ENCODE results near the gene MAML2.

MAML2 gene

DNA sequence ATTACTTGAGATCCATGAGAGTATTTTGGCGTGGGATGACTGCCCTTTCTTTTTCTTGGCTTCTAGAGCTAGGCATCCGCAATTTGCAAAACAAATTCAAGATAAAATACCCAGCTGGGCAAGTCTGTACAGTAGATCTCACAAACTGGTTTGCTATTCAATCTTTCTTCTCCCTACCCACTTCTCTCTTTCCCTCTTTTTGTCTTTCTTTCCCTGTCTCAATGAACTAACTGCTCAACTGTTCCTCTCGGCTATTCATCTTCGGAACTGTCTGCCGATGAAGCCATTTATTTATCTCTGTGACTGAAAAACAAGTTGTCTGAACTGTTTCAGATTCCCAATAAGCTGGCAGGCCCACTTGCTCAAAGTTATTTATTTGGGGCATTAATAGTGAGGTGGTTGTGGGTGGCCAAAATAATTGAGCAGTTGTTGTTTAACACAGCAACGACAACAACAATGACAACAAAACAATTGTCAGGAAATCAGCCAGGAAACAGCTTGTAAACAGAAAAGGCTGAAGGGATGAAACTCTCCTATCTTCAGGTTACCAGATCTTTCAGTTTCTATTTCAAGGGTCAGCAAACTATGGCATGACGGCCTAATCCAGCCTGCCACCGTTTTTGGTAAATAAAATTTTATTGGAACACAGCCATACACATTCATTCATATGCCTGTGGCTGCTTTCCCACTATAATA is 343.1 kb downstream of the MAML2 start:
- TF ChIP-seq, protein P1, sequence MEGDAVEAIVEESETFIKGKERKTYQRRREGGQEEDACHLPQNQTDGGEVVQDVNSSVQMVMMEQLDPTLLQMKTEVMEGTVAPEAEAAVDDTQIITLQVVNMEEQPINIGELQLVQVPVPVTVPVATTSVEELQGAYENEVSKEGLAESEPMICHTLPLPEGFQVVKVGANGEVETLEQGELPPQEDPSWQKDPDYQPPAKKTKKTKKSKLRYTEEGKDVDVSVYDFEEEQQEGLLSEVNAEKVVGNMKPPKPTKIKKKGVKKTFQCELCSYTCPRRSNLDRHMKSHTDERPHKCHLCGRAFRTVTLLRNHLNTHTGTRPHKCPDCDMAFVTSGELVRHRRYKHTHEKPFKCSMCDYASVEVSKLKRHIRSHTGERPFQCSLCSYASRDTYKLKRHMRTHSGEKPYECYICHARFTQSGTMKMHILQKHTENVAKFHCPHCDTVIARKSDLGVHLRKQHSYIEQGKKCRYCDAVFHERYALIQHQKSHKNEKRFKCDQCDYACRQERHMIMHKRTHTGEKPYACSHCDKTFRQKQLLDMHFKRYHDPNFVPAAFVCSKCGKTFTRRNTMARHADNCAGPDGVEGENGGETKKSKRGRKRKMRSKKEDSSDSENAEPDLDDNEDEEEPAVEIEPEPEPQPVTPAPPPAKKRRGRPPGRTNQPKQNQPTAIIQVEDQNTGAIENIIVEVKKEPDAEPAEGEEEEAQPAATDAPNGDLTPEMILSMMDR (conservative IDR thresholded peaks at IDR 0.05), result no peak
- no peak overlapping the region for H3K27ac ChIP-seq

DNA sequence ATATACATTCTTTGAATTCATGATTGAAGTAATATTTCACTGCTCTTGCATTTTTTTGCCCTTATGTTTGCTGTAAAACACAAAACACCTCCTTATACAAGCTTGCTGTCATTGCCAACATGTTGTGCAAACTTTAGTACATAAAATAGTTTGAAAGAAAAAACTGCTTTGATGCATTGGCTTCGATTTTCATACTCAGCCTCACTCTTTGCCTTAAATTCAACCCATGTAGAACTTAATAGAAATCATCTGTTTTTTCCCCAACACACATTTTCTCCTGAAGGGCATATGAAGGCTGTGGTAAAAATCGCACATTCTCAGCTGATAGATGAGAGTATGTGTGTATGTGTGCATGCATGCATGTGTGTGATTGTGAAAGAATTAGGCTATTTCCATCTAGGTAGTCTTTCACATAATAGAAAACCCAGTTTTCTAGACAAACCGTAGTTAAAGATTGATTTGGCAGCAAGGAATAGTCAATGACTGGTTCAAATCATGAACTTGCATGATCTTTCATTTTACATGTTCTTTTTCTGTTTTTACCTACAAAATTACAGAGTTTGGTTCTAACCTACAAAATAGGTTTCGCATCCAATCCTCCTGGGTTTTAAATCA is 346.3 kb downstream of the MAML2 start:
- TF ChIP-seq, protein P1 (conservative IDR thresholded peaks at IDR 0.05), result no peak
- no peak overlapping the region for H3K27ac ChIP-seq

- TF ChIP-seq, protein P1 (conservative IDR thresholded peaks at IDR 0.05), result no peak
- H3K27ac ChIP-seq, result no peak overlapping the region
Observed at GRCh38 chr11:95994329-95994728, 348.7 kb downstream of the MAML2 start.

- TF ChIP-seq, protein P1 (conservative IDR thresholded peaks at IDR 0.05), result no peak
- no peak overlapping the region for H3K27ac ChIP-seq
Observed at GRCh38 chr11:95993438-95994298, 349.3 kb downstream of the MAML2 start.

GRCh38 chr11:95991545-95991944 is 351.4 kb downstream of the MAML2 start:
- H3K27ac ChIP-seq, result no peak overlapping the region
- TF ChIP-seq, protein P1 (conservative IDR thresholded peaks at IDR 0.05), result no peak

DNA sequence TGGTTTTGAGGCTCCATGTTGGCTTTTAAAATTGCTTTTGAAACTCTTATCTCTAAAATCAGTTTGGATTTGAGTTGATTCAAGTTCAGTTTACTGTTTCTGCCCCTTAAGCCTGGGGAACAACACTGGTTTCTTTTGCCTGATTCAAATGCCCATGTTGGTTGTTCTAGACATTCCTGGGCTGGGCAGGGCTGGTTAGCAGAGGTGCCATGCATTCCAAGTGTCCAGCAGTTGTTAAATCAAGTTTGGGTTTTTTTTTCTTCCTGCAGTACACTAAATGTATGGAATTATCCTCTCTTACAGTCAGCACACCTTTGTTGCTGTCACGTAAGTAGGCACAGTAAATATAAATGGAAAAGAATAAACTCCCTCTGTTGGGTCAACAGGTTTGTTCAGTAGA is 351.9 kb downstream of the MAML2 start:
- no peak overlapping the region for H3K27ac ChIP-seq

More for the DNA sequence above, 351.9 kb downstream of the MAML2 start:
- TF ChIP-seq, protein P1 (conservative IDR thresholded peaks at IDR 0.05), result no peak
